Kasumi-1 (cell line): ENCODE measurements around the gene CDRT15.
A peak's percentile ranks its signal among the peaks of the same experiment; 100 is the strongest.
"Not testable (repeated sequence)": the region's sequence is repeated elsewhere in the genome, so short reads cannot be mapped to it uniquely, and the experiment has no call there.

ENCODE experiments used
- DNase-seq, 2 experiments: peaks; one replicate each; lab custom pipeline; 2025; lab: John Stamatoyannopoulos, UW

The CDRT15 gene

GRCh38 chr17:14236762-14237161, at the start of gene CDRT15:
TSS of gene CDRT15 (minus strand) at chr17:14236862. CDS start at chr17:14236833, 29 bp downstream.
- DNase-seq: not testable (repeated sequence)

GRCh38 chr17:14282726-14283125, 46.1 kb upstream of the CDRT15 start:
- no peak for DNase-seq

GRCh38 chr17:14281530-14281929, 44.9 kb upstream of the CDRT15 start:
- no peak for DNase-seq

GRCh38 chr17:14276535-14277250, 40.0 kb upstream of the CDRT15 start:
- DNase-seq: no peak

GRCh38 chr17:14270508-14270907, 33.8 kb upstream of the CDRT15 start:
- no peak for DNase-seq

DNA sequence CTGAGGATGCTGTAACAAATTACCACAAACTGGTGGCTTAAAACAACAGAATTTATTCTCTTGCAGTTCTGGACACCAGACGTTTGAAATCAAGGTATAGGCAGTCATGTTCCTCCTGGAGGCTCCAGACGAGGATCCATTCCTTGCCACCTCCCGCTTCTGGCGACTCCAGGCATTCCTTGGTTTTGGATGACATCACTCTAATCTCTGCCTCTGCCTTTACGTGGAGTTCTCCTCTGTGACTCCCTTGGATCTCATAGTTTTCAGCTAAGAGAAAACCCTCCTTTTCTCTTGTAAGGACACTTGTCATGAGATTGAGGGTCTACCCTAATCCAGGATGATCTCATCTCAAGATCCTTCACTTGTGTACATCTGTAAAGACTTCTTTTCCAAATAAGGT, 32.8 kb upstream of the CDRT15 start:
- DNase-seq: no peak

- no peak for DNase-seq
Measured at GRCh38 chr17:14268264-14268663, 31.6 kb upstream of the CDRT15 start.

DNA sequence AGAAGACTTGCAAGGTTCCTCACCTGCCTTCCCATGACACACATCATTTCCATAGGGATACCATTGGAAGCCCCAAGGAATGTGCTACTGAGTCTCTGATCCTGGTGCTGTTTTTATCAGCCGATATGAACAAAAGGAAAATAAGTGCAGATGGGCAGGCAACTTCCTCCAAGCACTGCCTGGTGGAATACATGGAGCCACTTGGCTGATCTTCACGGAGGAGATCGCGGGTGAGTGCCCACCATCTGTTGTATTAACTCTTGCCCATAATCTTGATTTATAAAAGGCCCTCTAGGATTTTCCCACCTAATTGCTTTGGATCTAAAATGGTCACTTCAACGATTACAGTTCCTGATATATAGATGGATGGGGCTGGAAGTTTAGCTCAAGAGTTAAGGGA, 24.7 kb upstream of the CDRT15 start:
- no peak for DNase-seq

DNA sequence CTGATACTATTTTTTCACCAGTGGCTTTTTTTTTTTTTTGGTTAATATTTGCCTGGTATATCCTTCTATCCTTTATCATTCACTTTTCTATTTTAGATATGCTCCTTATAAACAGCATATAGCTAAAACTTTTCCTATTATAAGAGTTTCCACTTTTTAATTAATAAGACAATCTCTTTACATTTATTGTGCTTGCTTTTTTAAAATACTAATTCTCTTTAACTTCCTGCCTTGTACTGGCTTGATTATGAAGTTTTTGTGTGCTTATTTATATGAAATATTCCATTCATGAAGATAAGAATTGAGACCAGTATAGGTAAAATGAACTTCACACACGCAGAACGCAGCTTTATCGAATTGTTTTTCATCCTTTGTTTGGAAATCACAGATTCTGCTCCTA, 9.0 kb upstream of the CDRT15 start:
- DNase-seq: no peak

DNA sequence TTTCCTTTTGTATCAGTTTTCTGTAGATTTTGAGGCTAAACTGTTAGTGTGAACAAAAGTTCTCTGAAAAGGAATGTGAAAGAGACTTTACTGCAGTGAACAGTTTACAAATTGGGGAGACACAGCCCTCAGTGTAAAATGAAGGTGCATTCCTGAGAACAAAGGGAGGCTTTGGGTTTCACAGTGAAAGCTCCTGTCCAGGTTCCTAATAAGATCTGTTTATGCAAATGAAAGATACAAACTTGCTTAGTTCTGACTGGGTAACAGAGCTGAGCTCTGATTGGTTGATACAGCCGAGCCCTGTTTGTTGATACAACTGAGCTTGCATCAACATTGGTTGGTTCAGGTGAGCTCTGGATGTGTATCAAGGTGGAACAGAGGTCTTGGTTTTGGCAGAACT, 8.3 kb upstream of the CDRT15 start:
- no peak for DNase-seq

DNA sequence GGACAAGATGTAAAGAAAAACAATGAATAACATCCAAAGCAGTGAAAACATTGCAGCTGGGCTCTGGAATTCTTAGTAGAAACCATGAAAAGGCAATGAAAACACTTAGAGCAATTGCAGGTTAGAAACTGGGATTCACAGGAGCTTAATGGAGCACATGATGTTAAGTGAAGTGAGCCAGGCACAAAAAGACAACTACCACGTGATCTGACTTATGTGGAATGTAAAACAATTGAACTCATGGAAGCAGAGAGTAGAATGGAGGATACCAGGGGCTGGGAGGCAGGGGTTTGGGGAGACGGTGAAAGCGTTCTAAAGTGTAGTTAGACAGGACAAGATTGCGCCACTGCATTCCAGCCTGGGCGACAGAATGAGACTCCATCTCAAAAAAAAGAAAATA, 2.6 kb upstream of the CDRT15 start:
- DNase-seq: not testable (repeated sequence)

GRCh38 chr17:14236032-14236431, 630 bp downstream of the CDRT15 start:
- not testable (repeated sequence) for DNase-seq

GRCh38 chr17:14235047-14235446, 1.6 kb downstream of the CDRT15 start:
- not testable (repeated sequence) for DNase-seq

DNA sequence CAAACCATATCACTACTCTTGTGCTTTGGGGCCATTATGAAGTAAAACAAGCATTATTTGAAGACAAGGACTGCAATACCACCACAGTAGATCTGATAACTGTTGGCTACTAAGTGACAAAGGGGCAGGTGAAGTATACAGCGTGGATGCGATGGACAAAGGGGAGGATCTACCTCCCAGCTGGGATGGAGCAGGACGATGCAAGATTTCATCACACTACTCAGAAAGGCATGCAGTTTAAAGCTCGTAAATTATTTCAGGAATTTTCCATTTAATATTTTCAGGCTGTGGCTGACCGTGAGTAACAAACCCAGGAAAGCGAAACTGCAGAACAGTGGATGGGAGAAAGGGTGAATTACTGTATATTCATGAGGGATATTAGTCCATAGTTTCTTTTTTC, 5.5 kb downstream of the CDRT15 start:
- DNase-seq: not testable (repeated sequence)

GRCh38 chr17:14228903-14229302, 7.8 kb downstream of the CDRT15 start:
- DNase-seq: no peak

DNA sequence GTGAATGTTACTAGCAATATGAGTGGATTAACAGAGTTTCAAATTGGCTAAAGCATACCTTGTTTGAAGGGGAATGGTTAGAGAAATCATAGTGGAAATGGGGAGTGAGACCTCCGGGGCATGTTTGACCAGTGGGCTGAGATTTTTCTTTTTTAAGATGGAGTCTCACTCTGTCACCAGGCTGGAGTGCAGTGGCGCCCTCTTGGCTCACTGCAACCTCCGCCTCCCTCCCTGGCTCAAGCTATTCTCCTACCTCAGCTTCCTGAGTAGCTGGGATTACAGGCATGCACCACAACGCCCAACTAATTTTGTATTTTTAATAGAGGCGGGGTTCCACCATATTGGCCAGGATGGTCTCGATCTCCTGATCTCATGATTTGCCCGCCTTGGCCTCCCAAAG, 9.6 kb downstream of the CDRT15 start:
- DNase-seq: no peak

- no peak for DNase-seq
Measured at GRCh38 chr17:14225254-14225980, 11.2 kb downstream of the CDRT15 start.

- no peak for DNase-seq
Measured at GRCh38 chr17:14222611-14223010, 14.1 kb downstream of the CDRT15 start.

DNA sequence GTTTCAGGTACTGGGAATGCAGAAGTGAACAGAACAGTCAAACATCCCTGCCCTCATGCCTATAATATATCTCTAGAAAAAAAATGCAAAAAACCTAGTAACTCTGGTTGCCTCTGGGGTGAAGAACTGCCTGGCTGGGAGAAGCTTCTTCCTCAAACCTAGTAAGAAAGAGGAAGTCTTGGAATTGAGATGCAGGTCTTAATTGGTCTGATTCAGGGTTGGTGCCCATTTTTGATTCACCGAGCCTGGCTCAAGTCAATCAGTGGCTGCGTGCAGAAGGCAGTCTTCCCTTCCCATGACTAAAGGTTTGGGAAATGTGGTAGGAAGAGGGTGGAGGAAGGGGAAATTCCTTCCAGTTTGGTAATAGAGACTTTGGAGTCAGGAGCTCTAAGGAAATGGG, 22.4 kb downstream of the CDRT15 start:
- DNase-seq: peak; percentile 10 to 45

- no peak for DNase-seq
Measured at GRCh38 chr17:14212401-14212800, 24.3 kb downstream of the CDRT15 start.

GRCh38 chr17:14211801-14212200, 24.9 kb downstream of the CDRT15 start:
- DNase-seq: no peak

GRCh38 chr17:14211246-14211645, 25.4 kb downstream of the CDRT15 start:
- DNase-seq: no peak

DNA sequence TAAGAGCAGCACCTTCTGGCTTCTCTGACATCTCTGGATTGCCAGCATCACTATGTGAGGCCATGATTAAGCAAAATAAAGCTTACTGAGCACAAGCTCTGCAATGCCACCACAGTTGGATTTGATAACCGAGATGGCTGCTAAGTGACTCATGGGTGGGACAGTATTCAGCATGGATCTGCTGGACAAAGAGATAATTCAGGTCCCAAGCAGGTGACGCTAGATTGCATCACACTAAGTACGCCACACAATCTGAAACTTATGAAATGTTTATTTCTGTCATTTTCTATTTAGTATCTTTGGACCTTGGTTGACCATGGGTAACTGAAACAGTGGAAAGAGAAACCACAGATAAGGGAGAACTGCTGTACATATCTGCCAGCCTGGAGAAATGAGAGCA, 27.4 kb downstream of the CDRT15 start:
- DNase-seq: no peak

DNA sequence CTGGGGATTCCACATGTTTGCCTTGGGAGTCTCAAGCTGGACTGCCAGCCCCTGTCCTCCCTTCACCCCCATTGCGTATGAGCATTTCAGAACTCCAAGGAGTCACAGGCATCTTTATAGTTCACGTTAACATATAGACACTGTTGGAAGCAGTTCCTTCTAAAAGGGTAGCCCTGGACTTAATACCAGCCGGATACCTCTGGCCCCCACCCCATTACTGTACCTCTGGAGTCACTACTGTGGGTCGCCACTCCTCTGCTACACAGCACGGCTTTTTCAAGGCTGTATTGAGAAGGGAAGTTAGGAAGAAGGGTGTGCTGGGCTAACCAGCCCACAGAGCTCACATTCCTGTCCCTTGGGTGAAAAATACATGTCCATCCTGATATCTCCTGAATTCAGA, 28.9 kb downstream of the CDRT15 start:
- no peak for DNase-seq
